IPS DF 6.9 (cell line): ENCODE measurements around the gene C3orf20.

Source experiments
- DNase-seq: peaks from one replicate; pipeline ENCODE4 v3.0.0-alpha.2; 2013; ENCODE audit warnings: low read depth, low spot score
- H3K27ac ChIP-seq: one replicate; pipeline ENCODE4 v1.5.1; 2013; ENCODE audit warnings: low read length, control low read depth
- H3K27me3 ChIP-seq: 2 replicates; pipeline ENCODE4 v1.6.1; 2013; ENCODE audit warnings: mild to moderate bottlenecking, low read length; ENCODE audit not compliant: control insufficient read depth, insufficient read depth
- H3K36me3 ChIP-seq: 2 replicates; pipeline ENCODE4 v1.6.1; 2013; ENCODE audit warnings: low read length; ENCODE audit not compliant: control insufficient read depth, insufficient read depth
- H3K4me1 ChIP-seq: 2 replicates; pipeline ENCODE4 v1.6.1; 2013; ENCODE audit warnings: low read length; ENCODE audit not compliant: control insufficient read depth, insufficient read depth
- H3K4me3 ChIP-seq: 2 replicates; pipeline ENCODE4 v1.5.1; 2013; ENCODE audit warnings: mild to moderate bottlenecking, low read length
- H3K9me3 ChIP-seq: 2 replicates; pipeline ENCODE4 v1.6.1; 2013; ENCODE audit warnings: low read length, inconsistent platforms; ENCODE audit not compliant: control insufficient read depth, insufficient read depth
- WGBS: extraction: QIAGEN DNeasy Blood & Tissue Kit; methylation state at CpG from one replicate; pipeline ENCODE4 v1.1.7; 2013; ENCODE audit warnings: mixed read lengths, missing lambda C conversion rate; ENCODE audit not compliant: insufficient read length, insufficient coverage; 5-methylcytosine and 5-hydroxymethylcytosine counted together

The C3orf20 gene

GRCh38 chr3:14678015-14678503 lies 3.1 kb downstream of the C3orf20 start:
- H3K27ac ChIP-seq = no peak overlapping the region
- H3K9me3 ChIP-seq = no peaks in the 10 kb centered on the region
- WGBS = no CpG with 5 or more reads among the region's 7 CpGs
- H3K36me3 ChIP-seq = no peaks in the 10 kb centered on the region
- no peak overlapping the region for H3K4me3 ChIP-seq
- H3K4me1 ChIP-seq = no peaks in the 10 kb centered on the region
- no peaks in the 10 kb centered on the region for H3K27me3 ChIP-seq
- no peak for DNase-seq

GRCh38 chr3:14680115-14680514 lies 5.2 kb downstream of the C3orf20 start:
- Histone ChIP-seq H3K36me3 (no peaks in the 10 kb centered on the region), H3K4me3 (no peak overlapping the region), H3K9me3 (no peaks in the 10 kb centered on the region), H3K27me3 (no peaks in the 10 kb centered on the region), H3K4me1 (no peaks in the 10 kb centered on the region), H3K27ac (no peak overlapping the region)
- WGBS = no CpG with 5 or more reads among the region's 1 CpG
- no peak for DNase-seq

- no CpG with 5 or more reads among the region's 2 CpGs for WGBS
- H3K27me3 ChIP-seq = no peaks in the 10 kb centered on the region
- H3K4me1 ChIP-seq = no peaks in the 10 kb centered on the region
- H3K4me3 ChIP-seq = no peak overlapping the region
- DNase-seq = no peak
- H3K9me3 ChIP-seq = no peaks in the 10 kb centered on the region
- no peaks in the 10 kb centered on the region for H3K36me3 ChIP-seq
- H3K27ac ChIP-seq = no peak overlapping the region
Measured at GRCh38 chr3:14680716-14681115, 5.8 kb downstream of the C3orf20 start.

GRCh38 chr3:14684447-14684846 lies 9.5 kb downstream of the C3orf20 start:
- Histone ChIP-seq H3K36me3 (no peaks in the 10 kb centered on the region), H3K9me3 (no peaks in the 10 kb centered on the region), H3K4me3 (no peak overlapping the region), H3K27me3 (no peaks in the 10 kb centered on the region), H3K4me1 (no peaks in the 10 kb centered on the region), H3K27ac (no peak overlapping the region)
- no peak for DNase-seq
- WGBS = no CpG with 5 or more reads among the region's 4 CpGs

GRCh38 chr3:14685179-14685578 lies 10.2 kb downstream of the C3orf20 start:
- H3K27me3 ChIP-seq = 0 out of 2 replicates have a peak, but pooled peaks cover 1% of the 10 kb centered on the region
- no CpG with 5 or more reads among the region's 4 CpGs for WGBS
- no peak overlapping the region for H3K4me3 ChIP-seq

GRCh38 chr3:14687360-14687759 lies 12.4 kb downstream of the C3orf20 start:
- Histone ChIP-seq H3K27ac (no peak overlapping the region), H3K4me1 (no peaks in the 10 kb centered on the region), H3K9me3 (no peaks in the 10 kb centered on the region), H3K27me3 (0 out of 2 replicates have a peak, but pooled peaks cover 1% of the 10 kb centered on the region), H3K4me3 (no peak overlapping the region), H3K36me3 (no peaks in the 10 kb centered on the region)
- no peak for DNase-seq
- WGBS = no CpG with 5 or more reads among the region's 3 CpGs

More at GRCh38 chr3:14685179-14685578, 10.2 kb downstream of the C3orf20 start:
- Histone ChIP-seq H3K9me3 (no peaks in the 10 kb centered on the region), H3K4me1 (no peaks in the 10 kb centered on the region), H3K36me3 (no peaks in the 10 kb centered on the region), H3K27ac (no peak overlapping the region)
- no peak for DNase-seq

- Histone ChIP-seq H3K4me3 (no peak overlapping the region), H3K4me1 (no peaks in the 10 kb centered on the region), H3K27ac (no peak overlapping the region), H3K27me3 (0 out of 2 replicates have a peak, but pooled peaks cover 1% of the 10 kb centered on the region), H3K36me3 (no peaks in the 10 kb centered on the region), H3K9me3 (no peaks in the 10 kb centered on the region)
- WGBS = no CpG with 5 or more reads among the region's 2 CpGs
- DNase-seq = no peak
Measured at GRCh38 chr3:14688525-14688924, 13.6 kb downstream of the C3orf20 start.

GRCh38 chr3:14689247-14689980 lies 14.5 kb downstream of the C3orf20 start:
- WGBS = no CpG with 5 or more reads among the region's 7 CpGs
- DNase-seq = no peak
- H3K4me1 ChIP-seq = no peaks in the 10 kb centered on the region
- H3K4me3 ChIP-seq = no peak overlapping the region
- H3K36me3 ChIP-seq = no peaks in the 10 kb centered on the region
- no peaks in the 10 kb centered on the region for H3K9me3 ChIP-seq
- H3K27ac ChIP-seq = no peak overlapping the region
- 0 out of 2 replicates have a peak, but pooled peaks cover 1% of the 10 kb centered on the region for H3K27me3 ChIP-seq

- no peaks in the 10 kb centered on the region for H3K4me1 ChIP-seq
- H3K27me3 ChIP-seq = 0 out of 2 replicates have a peak, but pooled peaks cover 1% of the 10 kb centered on the region
- H3K36me3 ChIP-seq = no peaks in the 10 kb centered on the region
- H3K27ac ChIP-seq = no peak overlapping the region
- no CpG with 5 or more reads among the region's 4 CpGs for WGBS
- H3K9me3 ChIP-seq = no peaks in the 10 kb centered on the region
- DNase-seq = no peak
- H3K4me3 ChIP-seq = no peak overlapping the region
Measured at GRCh38 chr3:14691239-14691638, 16.3 kb downstream of the C3orf20 start.

- Histone ChIP-seq H3K4me1 (no peaks in the 10 kb centered on the region), H3K27ac (no peak overlapping the region), H3K4me3 (no peak overlapping the region), H3K9me3 (no peaks in the 10 kb centered on the region), H3K36me3 (no peaks in the 10 kb centered on the region), H3K27me3 (0 out of 2 replicates have a peak, but pooled peaks cover 1% of the 10 kb centered on the region)
- no peak for DNase-seq
- no CpG with 5 or more reads among the region's 1 CpG for WGBS
Measured at GRCh38 chr3:14691719-14692118, 16.8 kb downstream of the C3orf20 start.
